Breast epithelium (tissue), 3 donors: Measurements from ENCODE around the gene ATRX.

Experiments
- CTCF ChIP-seq, 3 donors: fragments of 450-650 bp; IDR thresholded peaks; one replicate each; pipeline ENCODE4 v1.5.1; 2016 to 2017; ENCODE audit warnings: antibody characterized with exemption in 3 of 3, mild to moderate bottlenecking in 3 of 3, moderate library complexity in 3 of 3
- POLR2A ChIP-seq: fragments of 450-650 bp; IDR thresholded peaks from one replicate; pipeline ENCODE4 v1.6.1; 2016; ENCODE audit warnings: antibody characterized with exemption, mild to moderate bottlenecking, moderate library complexity

- TF ChIP-seq CTCF (IDR thresholded peaks at IDR 0.05) (no peak), POLR2A (no peak)
Observed at GRCh38 chrX:77505227-77505626, 280.8 kb downstream of the ATRX start.
